ENCODE measurements around the gene TRIM2. TPM values are rescaled to one million over a fixed set of nuclear protein-coding genes. Genes with fewer than 3 reads are reported as not detected.
"Not testable (repeated sequence)": the region's sequence is repeated elsewhere in the genome, so short reads cannot be mapped to it uniquely, and the experiment has no call there.

The TRIM2 gene
- total RNA-seq, result 67.3 TPM

DNA sequence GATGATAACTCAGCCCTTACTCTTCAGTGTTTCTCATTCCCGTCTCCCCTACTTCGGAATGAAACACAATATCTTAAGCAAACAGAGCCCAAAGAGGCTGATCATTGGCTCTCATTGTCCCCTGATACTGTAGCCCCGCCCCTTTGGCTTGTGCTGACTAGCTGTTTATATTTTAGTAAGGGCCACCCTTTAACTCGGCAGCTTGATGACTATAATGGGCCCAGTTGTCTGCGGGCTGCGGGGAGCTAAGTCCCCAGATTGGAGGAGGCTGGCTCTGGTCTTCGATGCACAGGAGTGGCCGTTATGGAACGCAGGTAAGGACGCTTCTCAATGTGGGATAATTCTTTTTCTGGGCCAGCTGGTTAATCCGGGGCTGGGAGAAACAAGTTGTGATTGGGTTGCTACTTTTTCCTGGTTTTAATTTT lies at the start of gene TRIM2:
Gene TRIM2, plus strand, starts transcription at position 197 of the 425 bp plus-strand sequence. Its CDS starts 88 bp downstream, at position 285.
- peak; percentile 88 for DNase-seq

GRCh38 chr4:153155686-153156085 lies 48.6 kb upstream of the TRIM2 start:
- DNase-seq, result no peak

GRCh38 chr4:153156263-153156662 lies 48.0 kb upstream of the TRIM2 start:
- no peak for DNase-seq

DNA sequence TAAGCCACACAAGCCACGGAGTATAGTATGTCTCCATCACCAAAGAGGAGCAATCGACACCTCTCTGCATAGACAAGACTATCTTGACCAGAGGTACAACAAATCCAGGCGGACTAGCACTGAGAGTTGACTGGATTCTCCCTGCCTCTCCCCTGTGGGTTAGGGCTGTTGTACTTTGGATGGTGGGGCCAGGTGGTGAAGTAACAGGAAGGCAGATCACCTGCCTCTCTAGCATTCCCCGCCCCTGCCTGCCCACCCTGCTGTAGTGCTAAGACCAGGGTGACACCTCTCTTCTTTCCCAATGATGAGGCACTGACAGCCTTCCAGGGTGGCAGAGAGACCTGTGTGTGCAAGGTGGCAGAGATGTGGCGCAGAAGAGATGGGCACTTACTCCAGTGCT lies 47.5 kb upstream of the TRIM2 start:
- DNase-seq, result no peak

GRCh38 chr4:153159016-153159415 lies 45.2 kb upstream of the TRIM2 start:
- DNase-seq, result no peak

GRCh38 chr4:153159728-153160221 lies 44.5 kb upstream of the TRIM2 start:
- DNase-seq, result peak; percentile 53

DNA sequence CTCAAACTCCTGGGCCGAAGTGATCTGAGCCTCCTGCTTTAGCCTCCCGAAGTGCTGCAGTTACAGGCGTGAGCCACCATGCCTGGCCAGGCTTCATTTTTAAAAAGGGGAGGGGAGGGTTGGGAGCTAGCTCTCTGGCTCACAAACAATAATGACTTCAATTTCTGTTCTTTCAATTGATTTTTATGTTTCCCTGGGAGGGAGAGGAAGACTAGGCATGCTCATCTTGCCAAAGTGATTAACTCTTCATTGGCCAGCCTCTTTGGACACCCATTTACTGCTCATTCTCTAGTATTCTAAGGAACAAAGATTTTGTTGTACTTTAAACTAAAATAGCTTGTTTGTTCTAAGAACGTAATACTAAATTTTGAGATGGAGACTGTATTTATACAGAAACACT lies 43.4 kb upstream of the TRIM2 start:
- DNase-seq, result no peak

- DNase-seq, result no peak
Observed at GRCh38 chr4:153161226-153161963, 42.8 kb upstream of the TRIM2 start.

DNA sequence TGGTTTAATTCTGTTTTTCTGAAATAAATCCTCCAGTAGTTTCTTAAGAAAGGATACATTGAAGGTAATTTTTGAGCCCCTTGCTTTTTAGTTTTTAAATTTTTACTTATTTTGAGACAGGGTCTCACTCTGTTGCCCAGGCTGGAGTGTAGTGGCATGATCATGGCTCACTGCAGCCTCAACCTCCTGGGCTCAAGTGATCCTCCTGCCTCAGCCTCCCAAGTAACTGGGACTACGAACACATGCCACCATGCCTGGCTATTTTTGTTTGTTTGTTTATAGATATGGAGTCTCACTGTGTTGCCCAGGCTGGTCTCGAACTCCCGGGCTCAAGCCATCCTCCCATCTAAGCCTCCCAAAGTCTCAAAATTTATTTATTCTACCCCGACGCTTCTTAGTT lies 39.0 kb upstream of the TRIM2 start:
- DNase-seq, result not testable (repeated sequence)

DNA sequence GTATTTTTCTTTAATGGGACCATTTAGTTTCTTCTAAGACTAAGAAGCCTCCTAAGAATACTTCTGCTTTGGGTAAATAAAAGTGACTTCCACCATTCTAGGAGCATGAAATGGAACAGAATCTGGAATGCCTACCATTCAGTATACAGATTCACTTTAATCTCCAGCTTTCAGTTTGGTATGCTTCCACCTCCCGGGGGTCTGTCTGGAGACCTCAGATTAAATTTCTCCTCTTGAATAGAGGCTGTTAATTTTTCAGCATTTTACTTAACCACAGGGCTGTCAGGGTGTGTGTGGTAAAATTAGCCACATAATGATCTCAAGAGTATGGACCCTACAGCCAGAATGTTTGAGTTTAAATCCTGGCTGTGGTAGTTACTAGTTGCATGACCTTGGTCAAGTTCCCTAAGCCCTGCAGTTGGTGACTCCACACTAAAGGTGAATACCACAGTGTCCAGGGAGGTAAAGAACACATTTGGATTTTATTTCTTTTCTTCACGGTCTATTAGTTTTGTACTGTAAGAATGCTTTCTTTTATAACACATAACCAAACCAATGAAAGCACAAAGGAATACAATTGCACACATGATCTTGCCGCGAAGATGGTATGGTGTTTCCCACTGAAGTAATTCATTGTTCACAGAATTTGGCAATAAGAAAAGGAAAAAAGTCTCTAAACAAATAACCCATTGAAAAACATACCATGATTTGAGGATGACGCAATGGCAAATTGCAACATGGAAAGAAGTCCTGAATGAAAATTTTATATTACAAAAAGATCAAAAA lies 37.3 kb upstream of the TRIM2 start:
- DNase-seq, result peak; percentile 48

DNA sequence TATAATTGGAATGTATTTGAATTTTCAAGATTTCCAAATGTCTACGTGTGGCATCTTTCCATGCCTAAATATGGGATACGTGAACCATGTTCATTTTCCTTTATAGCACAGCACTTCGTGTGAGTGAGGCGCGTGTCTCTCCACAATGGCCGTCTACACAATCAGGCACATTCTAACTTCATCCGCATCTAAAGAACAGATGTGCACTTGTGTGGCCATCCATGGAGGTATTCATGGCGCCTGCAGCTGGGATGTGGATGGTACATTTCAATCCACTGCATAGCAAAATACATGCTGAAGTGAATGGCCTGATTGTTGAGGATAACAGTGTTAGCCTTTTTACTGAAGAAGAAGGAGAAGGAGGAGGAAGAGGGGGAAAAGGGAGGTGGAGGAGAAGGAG lies 34.5 kb upstream of the TRIM2 start:
- no peak for DNase-seq

GRCh38 chr4:153170407-153170806 lies 33.8 kb upstream of the TRIM2 start:
- DNase-seq, result no peak

- DNase-seq, result no peak
Observed at GRCh38 chr4:153174821-153175567, 29.2 kb upstream of the TRIM2 start.

GRCh38 chr4:153176938-153177337 lies 27.3 kb upstream of the TRIM2 start:
- DNase-seq, result no peak

GRCh38 chr4:153177841-153178240 lies 26.4 kb upstream of the TRIM2 start:
- DNase-seq, result no peak

- DNase-seq, result no peak
Observed at GRCh38 chr4:153179100-153179499, 25.1 kb upstream of the TRIM2 start.

- DNase-seq, result no peak
Observed at GRCh38 chr4:153181293-153181692, 22.9 kb upstream of the TRIM2 start.

- DNase-seq, result no peak
Observed at GRCh38 chr4:153181700-153182099, 22.5 kb upstream of the TRIM2 start.

- DNase-seq, result no peak
Observed at GRCh38 chr4:153183146-153183545, 21.1 kb upstream of the TRIM2 start.

- DNase-seq, result no peak
Observed at GRCh38 chr4:153185331-153185852, 18.9 kb upstream of the TRIM2 start.

DNA sequence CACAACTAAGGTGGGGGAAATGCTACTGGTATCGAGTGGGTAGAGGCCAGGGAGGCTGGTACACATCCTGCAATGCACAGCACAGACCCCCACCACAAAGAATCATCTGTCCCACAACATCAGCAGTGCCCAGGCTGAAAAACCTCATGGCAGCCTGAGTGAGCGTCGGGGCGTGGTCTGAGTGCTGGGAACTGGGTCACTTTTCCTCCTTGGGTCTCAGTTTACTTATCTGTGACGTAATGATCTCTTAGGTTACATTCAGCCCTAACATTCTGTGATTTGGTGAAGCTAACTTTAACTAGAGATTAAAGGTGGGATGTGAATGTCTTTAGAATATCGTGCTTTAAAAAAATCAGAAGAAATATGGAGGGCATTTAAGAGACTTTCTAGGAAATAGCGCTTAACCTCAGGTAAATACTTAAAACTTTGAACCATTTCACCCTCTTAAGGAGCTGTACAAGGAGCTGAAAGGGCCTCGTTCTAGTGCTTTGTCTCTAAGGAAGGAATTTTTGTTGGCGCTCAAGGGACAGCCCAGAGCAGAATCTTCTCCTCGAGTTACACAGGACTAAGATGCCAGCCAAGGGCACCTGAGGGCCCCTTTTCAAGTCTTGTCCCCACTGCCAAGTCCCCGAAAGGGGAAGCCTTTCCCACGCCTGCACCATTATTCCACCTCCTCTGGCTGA lies 18.1 kb upstream of the TRIM2 start:
- no peak for DNase-seq

All from skin of body (tissue), 2 donors.